CD4-positive, CD25-positive, alpha-beta regulatory T cell (primary cell): ENCODE measurements around the gene CNPY3. TPM values are rescaled to one million over a fixed set of nuclear protein-coding genes. Genes with fewer than 3 reads are reported as not detected.
"Not testable (repeated sequence)": the region's sequence is repeated elsewhere in the genome, so short reads cannot be mapped to it uniquely, and the experiment has no call there.

Experiments used
- ATAC-seq, 2 donors: fragments of 150-1000 bp; cut with Tn5 transposase; one replicate each; pipeline ENCODE4 v1.10.0; 2021; ENCODE audit warnings: low read depth in 2 of 2, moderate number of reproducible peaks in 2 of 2, moderate library complexity in 1 of 2
- DNase-seq, 3 donors: peaks; one replicate each; pipeline versions ENCODE4 v3.0.0 to v3.0.0-alpha.2; 2012 to 2022; ENCODE audit warnings: mixed read lengths in 1 of 3
- H3K27ac ChIP-seq: one replicate; pipeline ENCODE4 v1.7.0; 2013; ENCODE audit warnings: mild to moderate bottlenecking, low read length; ENCODE audit not compliant: insufficient read depth, poor library complexity, severe bottlenecking
- H3K27me3 ChIP-seq: one replicate; pipeline ENCODE4 v1.7.0; 2013; ENCODE audit warnings: low read length; ENCODE audit not compliant: control insufficient read depth, insufficient read depth
- H3K36me3 ChIP-seq: one replicate; pipeline ENCODE4 v1.7.0; 2013; ENCODE audit warnings: mild to moderate bottlenecking, low read length, moderate library complexity; ENCODE audit not compliant: control insufficient read depth, insufficient read depth
- H3K4me1 ChIP-seq: 2 replicates; pipeline ENCODE4 v1.7.0; 2013; ENCODE audit warnings: mild to moderate bottlenecking, low read length; ENCODE audit not compliant: insufficient read depth, control insufficient read depth, poor library complexity, severe bottlenecking
- H3K4me3 ChIP-seq: one replicate; pipeline ENCODE4 v1.7.0; 2013; ENCODE audit warnings: low read depth, mild to moderate bottlenecking, low read length, moderate library complexity
- H3K9me3 ChIP-seq, 2 experiments: 1 replicate in 1 of 2; 2 replicates in 1 of 2; pipeline ENCODE4 v1.7.0; 2013; ENCODE audit warnings: low read length in 2 of 2, mild to moderate bottlenecking in 1 of 2, moderate library complexity in 1 of 2; ENCODE audit not compliant: control insufficient read depth in 2 of 2
- H3K27ac Mint-ChIP-seq, 3 donors: one replicate each; pipeline ENCODE4 v1.8.0; 2020 to 2022; ENCODE audit warnings: mild to moderate bottlenecking in 3 of 3, mixed read lengths in 3 of 3, moderate library complexity in 2 of 3
- H3K27me3 Mint-ChIP-seq: one replicate; pipeline ENCODE4 v1.8.0; 2022; ENCODE audit warnings: mild to moderate bottlenecking, mixed read lengths
- H3K36me3 Mint-ChIP-seq: one replicate; pipeline ENCODE4 v1.8.0; 2020; ENCODE audit warnings: mixed read lengths
- H3K4me1 Mint-ChIP-seq, 4 donors: one replicate each; pipeline ENCODE4 v1.8.0; 2020 to 2022; ENCODE audit warnings: mixed read lengths in 4 of 4, mild to moderate bottlenecking in 1 of 4
- H3K4me3 Mint-ChIP-seq, 4 donors: one replicate each; pipeline ENCODE4 v1.8.0; 2020 to 2022; ENCODE audit warnings: mild to moderate bottlenecking in 4 of 4, mixed read lengths in 4 of 4, moderate library complexity in 3 of 4
- H3K9me3 Mint-ChIP-seq, 7 donors: one replicate each; pipeline ENCODE4 v1.8.0; 2020 to 2022; ENCODE audit warnings: mixed read lengths in 7 of 7, mild to moderate bottlenecking in 3 of 7, moderate library complexity in 2 of 7
- polyA plus RNA-seq, 4 donors: library from polyadenylated mRNA; unstranded; fragments of 300-500 nt; fragmentation: Illumina TruSeq; gene quantifications; one replicate each; pipeline ENCODE4 v1.2.3, GENCODE V29; 2021
- total RNA-seq: library from RNA; stranded (reverse); gene quantifications from one replicate; pipeline ENCODE4 v1.2.3, GENCODE V29; 2022

Gene CNPY3
- total RNA-seq (42.9 TPM), polyA plus RNA-seq (10 to 100 TPM; 79.2 to 88.8 (median 84.4) TPM)

DNA sequence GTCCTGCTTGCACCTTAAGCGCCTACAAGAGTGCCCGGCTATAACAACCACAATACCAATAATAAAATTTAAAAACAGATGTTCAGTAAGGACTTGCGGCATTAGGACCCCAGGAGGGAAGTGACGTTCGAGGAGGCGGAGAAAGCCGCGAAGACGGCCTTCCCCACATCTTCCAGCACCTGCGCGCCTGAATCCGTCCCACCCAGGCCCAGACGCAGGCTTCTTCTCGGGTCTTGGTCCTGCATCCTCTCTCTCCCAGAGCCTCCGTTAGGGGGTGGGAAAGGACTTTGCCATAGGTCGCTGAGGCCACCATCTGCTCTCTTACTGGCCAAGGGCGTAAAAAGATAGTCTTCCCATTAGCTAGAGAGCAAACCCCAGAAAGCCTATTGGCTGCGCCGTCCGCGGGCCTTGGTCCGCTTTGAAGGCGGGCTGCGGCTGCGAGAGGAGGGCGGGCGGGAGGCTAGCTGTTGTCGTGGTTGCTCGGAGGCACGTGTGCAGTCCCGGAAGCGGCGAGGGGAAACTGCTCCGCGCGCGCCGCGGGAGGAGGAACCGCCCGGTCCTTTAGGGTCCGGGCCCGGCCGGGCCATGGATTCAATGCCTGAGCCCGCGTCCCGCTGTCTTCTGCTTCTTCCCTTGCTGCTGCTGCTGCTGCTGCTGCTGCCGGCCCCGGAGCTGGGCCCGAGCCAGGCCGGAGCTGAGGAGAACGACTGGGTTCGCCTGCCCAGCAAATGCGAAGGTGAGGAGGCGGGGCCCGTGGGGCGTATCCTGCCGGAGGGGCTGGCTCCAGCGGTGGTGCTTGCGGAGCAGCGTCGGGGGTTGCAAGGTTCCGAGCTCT is at the start of gene CNPY3:
CNPY3 (plus strand) TSS at position 495 of the 835 bp plus-strand sequence; CDS start at position 586, 91 bp downstream.
- DNase-seq = peak; percentile 91 to 99 (median 95)

DNA sequence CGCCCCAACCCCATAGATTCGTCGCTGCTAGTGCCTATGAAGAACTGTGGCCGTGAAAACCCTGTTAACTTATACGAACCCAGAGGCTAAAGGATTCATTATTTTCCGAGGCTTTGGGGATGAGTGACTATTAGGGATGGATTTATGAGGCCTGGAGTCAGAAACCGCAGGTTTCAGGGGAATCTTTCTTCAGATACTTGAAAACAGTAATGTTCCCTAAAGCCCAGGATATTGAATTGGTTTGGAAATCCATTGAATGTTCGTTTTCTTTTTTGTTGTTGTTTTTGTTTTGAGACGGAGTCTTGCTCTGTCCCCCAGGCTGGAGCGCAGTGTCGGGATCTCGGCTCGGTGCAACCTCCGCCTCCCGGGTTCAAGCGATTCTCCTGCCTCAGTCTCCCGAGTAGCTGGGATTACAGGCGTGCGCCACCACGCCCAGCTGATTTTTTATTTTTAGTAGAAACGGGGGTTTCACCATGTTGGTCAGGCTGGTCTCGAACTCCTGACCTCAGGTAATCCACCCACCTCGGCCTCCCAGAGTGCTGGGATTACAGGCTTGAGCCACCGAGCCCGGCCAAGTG is 49.0 kb upstream of the CNPY3 start:
- Histone ChIP-seq H3K36me3 (peaks cover 33% of the 10 kb centered on the region), H3K27ac (peak overlapping the region; percentile 93), H3K4me1 (peaks cover 23% of the 10 kb centered on the region), H3K4me3 (peak overlapping the region; percentile 98)
- Mint-ChIP-seq H3K4me3 (peak overlapping the region; percentile 93 to 99 (median 97)), H3K27ac (peak overlapping the region; percentile 99 to 100 (median 99)), H3K4me1 (peaks cover 0 to 39% (median 14%) of the 10 kb centered on the region in 4 donors), H3K36me3 (peaks cover 25% of the 10 kb centered on the region)
- not testable (repeated sequence) for H3K9me3 Mint-ChIP-seq, H3K27me3 ChIP-seq, H3K9me3 ChIP-seq, DNase-seq, H3K27me3 Mint-ChIP-seq, ATAC-seq

More for the DNA sequence above, at the start of gene CNPY3:
- peak within 1 kb of the TSS; percentile 96 to 100 (median 99) for H3K4me3 Mint-ChIP-seq
- H3K27me3 ChIP-seq = no peaks in the 10 kb centered on the region
- no peaks in the 10 kb centered on the region for H3K27me3 Mint-ChIP-seq
- H3K4me1 Mint-ChIP-seq = peaks cover 18 to 55% (median 32%) of the 10 kb centered on the region in 4 donors
- ATAC-seq = peak; percentile 87 to 89
- peak within 1 kb of the TSS; percentile 98 to 100 (median 100) for H3K27ac Mint-ChIP-seq
- peaks cover 60% of the 10 kb centered on the region for H3K4me1 ChIP-seq
- no peaks in the 10 kb centered on the region for H3K9me3 ChIP-seq
- H3K36me3 ChIP-seq = peaks cover 18% of the 10 kb centered on the region
- peak within 1 kb of the TSS; percentile 97 for H3K27ac ChIP-seq
- H3K4me3 ChIP-seq = peak within 1 kb of the TSS; percentile 96
- peaks cover 16% of the 10 kb centered on the region for H3K36me3 Mint-ChIP-seq
- H3K9me3 Mint-ChIP-seq = peaks cover 0 to 1% (median 0%) of the 10 kb centered on the region in 7 donors

DNA sequence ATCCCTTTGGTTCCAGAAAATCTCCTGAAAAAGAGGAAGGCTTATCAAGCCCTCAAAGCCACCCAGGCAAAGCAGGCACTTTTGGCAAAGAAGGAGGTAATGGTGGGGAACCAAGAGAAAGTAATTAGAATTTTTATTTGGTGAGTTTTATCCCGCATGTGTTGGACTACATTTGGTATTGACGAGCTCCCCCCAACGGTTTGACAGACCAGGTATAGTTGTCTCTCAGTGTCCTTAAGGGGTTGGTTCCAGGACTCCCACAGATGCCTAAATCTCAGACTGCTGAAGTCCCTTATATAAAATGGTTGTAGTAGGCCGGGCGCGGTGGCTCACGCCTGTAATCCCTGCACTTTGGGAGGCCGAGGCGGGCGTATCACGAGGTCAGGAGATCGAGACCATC is 48.4 kb upstream of the CNPY3 start:
- peak overlapping the region; percentile 99 to 100 (median 99) for H3K27ac Mint-ChIP-seq
- Histone ChIP-seq H3K27ac (peak overlapping the region; percentile 93), H3K36me3 (peaks cover 39% of the 10 kb centered on the region), H3K4me3 (peak overlapping the region; percentile 98), H3K4me1 (peaks cover 23% of the 10 kb centered on the region)
- ATAC-seq, DNase-seq, H3K9me3 Mint-ChIP-seq, H3K27me3 Mint-ChIP-seq, H3K27me3 ChIP-seq, H3K9me3 ChIP-seq: not testable (repeated sequence)
- peaks cover 27% of the 10 kb centered on the region for H3K36me3 Mint-ChIP-seq
- peaks cover 0 to 39% (median 15%) of the 10 kb centered on the region in 4 donors for H3K4me1 Mint-ChIP-seq
- peak overlapping the region; percentile 93 to 99 (median 97) for H3K4me3 Mint-ChIP-seq

GRCh38 chr6:42885702-42886101 is 43.6 kb upstream of the CNPY3 start:
- Histone ChIP-seq H3K36me3 (peaks cover 46% of the 10 kb centered on the region), H3K4me3 (no peak overlapping the region), H3K9me3 (no peaks in the 10 kb centered on the region), H3K4me1 (peaks cover 23% of the 10 kb centered on the region), H3K27ac (no peak overlapping the region), H3K27me3 (no peaks in the 10 kb centered on the region)
- no peak for DNase-seq
- Mint-ChIP-seq H3K36me3 (peaks cover 28% of the 10 kb centered on the region), H3K27ac (no peak overlapping the region), H3K4me1 (peaks cover 0 to 44% (median 15%) of the 10 kb centered on the region in 4 donors), H3K27me3 (no peaks in the 10 kb centered on the region), H3K9me3 (no peaks in the 10 kb centered on the region), H3K4me3 (peak overlapping the region in 1 of 4 donors; percentile 8)
- no peak for ATAC-seq

DNA sequence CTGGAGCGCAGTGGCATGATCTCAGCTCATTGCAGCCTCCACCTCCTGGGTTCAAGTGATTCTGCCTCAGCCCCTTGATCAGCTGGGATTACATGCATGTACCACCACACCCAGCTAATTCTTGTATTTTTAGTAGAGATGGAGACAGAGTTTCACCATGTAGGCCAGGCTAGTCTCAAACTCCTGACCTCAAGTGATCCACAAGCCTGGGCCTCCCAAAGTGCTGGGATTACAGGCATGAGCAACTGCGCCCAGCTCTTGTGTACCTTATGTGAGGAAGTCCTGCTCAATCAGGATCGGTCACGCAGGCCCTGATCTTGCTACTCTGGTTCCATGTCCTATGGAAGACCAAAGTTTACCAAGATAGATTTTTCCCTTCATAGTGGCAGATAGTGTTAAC is 41.1 kb upstream of the CNPY3 start:
- H3K27ac ChIP-seq, DNase-seq, H3K4me3 ChIP-seq, ATAC-seq, H3K9me3 Mint-ChIP-seq, H3K27ac Mint-ChIP-seq, H3K27me3 ChIP-seq, H3K9me3 ChIP-seq, H3K27me3 Mint-ChIP-seq: not testable (repeated sequence)
- Mint-ChIP-seq H3K4me1 (peaks cover 0 to 47% (median 17%) of the 10 kb centered on the region in 4 donors), H3K4me3 (peak overlapping the region in 2 of 4 donors; percentile 32 to 92), H3K36me3 (peaks cover 23% of the 10 kb centered on the region)
- peaks cover 32% of the 10 kb centered on the region for H3K36me3 ChIP-seq
- peaks cover 17% of the 10 kb centered on the region for H3K4me1 ChIP-seq

DNA sequence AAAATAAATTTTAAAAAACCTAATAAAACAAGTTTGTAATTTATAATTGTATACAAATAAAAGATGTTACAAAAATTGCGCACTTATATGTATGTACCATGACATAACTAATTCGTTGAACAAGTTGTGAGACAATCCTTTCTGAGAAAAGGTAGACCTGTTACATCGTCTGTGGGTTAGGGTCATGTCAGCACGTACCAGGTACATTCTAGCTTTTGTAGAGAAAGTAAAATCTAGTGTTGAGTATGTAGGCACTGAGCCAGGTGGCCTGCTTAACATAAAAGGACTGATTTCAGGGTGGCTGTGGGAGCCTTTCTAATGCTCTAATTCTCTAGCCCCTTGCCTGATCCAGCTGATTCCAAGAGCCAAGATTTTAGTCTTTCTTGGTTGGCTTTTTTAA is 39.5 kb upstream of the CNPY3 start:
- peak in 1 of 2 donors; percentile 7 for ATAC-seq
- peak overlapping the region; percentile 84 for H3K27ac ChIP-seq
- Mint-ChIP-seq H3K27me3 (no peaks in the 10 kb centered on the region), H3K27ac (peak overlapping the region; percentile 93 to 98 (median 96)), H3K36me3 (peaks cover 8% of the 10 kb centered on the region), H3K9me3 (no peaks in the 10 kb centered on the region), H3K4me1 (peaks cover 0 to 33% (median 10%) of the 10 kb centered on the region in 4 donors), H3K4me3 (peak overlapping the region; percentile 92 to 98 (median 96))
- peak in 1 of 3 donors; percentile 34 for DNase-seq
- no peaks in the 10 kb centered on the region for H3K9me3 ChIP-seq
- peaks cover 17% of the 10 kb centered on the region for H3K4me1 ChIP-seq
- H3K27me3 ChIP-seq = no peaks in the 10 kb centered on the region
- H3K36me3 ChIP-seq = peaks cover 16% of the 10 kb centered on the region
- H3K4me3 ChIP-seq = peak overlapping the region; percentile 84

DNA sequence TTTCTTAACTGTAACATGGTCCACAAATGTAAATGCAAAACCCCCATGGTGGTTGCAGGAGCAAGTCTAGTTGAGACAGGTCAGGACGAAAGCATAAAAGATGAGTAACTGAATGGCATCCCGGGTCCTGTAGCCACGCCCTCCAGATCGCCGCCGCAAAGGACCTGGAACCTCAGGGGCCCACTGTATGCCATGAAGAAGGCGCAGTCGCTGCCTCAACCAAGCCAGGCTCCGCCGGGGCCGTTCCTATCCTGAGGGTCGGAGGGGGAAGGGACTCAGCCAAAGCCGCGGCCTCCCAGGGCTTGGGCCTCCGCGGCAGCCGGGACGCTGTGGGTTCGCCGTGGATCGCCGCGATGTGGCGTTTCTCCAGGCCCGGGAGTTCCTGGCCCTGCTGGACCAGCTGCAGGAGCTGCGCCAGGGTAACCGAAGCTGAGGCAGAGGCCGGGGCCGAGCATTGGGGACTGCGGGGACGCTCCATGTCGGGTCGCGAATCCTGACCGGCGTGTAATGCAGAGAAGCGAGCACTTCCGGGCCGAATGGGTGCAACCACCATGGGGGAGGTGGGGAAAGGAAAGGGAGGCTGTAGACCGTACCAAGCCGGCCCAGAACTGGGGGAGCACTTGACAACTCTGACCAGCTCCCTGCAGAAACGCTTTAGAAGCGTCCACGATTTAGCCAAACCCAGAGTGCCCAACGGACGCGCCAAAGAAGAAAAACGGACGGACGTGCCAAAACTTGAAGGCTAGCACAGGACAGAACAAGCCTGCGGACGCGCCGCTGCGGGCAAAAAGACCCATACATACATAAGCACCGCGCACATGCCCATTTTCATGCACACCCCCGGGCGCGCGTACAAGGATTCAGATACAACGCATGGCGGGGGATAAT is 38.7 kb upstream of the CNPY3 start:
- H3K27me3 ChIP-seq = no peaks in the 10 kb centered on the region
- Mint-ChIP-seq H3K27me3 (no peaks in the 10 kb centered on the region), H3K4me1 (peaks cover 0 to 32% (median 10%) of the 10 kb centered on the region in 4 donors), H3K9me3 (no peaks in the 10 kb centered on the region), H3K36me3 (peaks cover 7% of the 10 kb centered on the region), H3K27ac (peak overlapping the region; percentile 93 to 98 (median 96)), H3K4me3 (peak overlapping the region; percentile 92 to 98 (median 96))
- H3K36me3 ChIP-seq = peaks cover 10% of the 10 kb centered on the region
- H3K4me3 ChIP-seq = peak overlapping the region; percentile 84
- H3K27ac ChIP-seq = peak overlapping the region; percentile 84
- ATAC-seq = peak; percentile 95 to 96
- peak; percentile 82 to 97 (median 90) for DNase-seq
- H3K4me1 ChIP-seq = peaks cover 17% of the 10 kb centered on the region
- H3K9me3 ChIP-seq = no peaks in the 10 kb centered on the region
